Endothelial cell (in vitro differentiated cells): Measurements from ENCODE around the gene OR4K17. TPM values are rescaled to one million over a fixed set of nuclear protein-coding genes. Genes with fewer than 3 reads are reported as not detected.
A peak's percentile ranks its signal among the peaks of the same experiment; 100 is the strongest.
"Not testable (repeated sequence)": the region's sequence is repeated elsewhere in the genome, so short reads cannot be mapped to it uniquely, and the experiment has no call there.

Source experiments
- DNase-seq: peaks from one replicate; pipeline ENCODE4 v3.0.0; 2021; ENCODE audit warnings: low spot score
- H3K27ac Mint-ChIP-seq: one replicate; pipeline ENCODE4 v1.8.0; 2021; ENCODE audit warnings: mixed read lengths, inconsistent platforms; ENCODE audit not compliant: unreplicated experiment
- H3K27me3 Mint-ChIP-seq: one replicate; pipeline ENCODE4 v1.8.0; 2021; ENCODE audit warnings: mild to moderate bottlenecking, moderate library complexity, mixed read lengths, inconsistent platforms; ENCODE audit not compliant: unreplicated experiment
- H3K36me3 Mint-ChIP-seq: one replicate; pipeline ENCODE4 v1.8.0; 2021; ENCODE audit warnings: mild to moderate bottlenecking, low read depth, mixed read lengths, inconsistent platforms; ENCODE audit not compliant: unreplicated experiment
- H3K4me1 Mint-ChIP-seq: one replicate; pipeline ENCODE4 v1.8.0; 2021; ENCODE audit warnings: mild to moderate bottlenecking, mixed read lengths, inconsistent platforms; ENCODE audit not compliant: unreplicated experiment
- H3K4me3 Mint-ChIP-seq: one replicate; pipeline ENCODE4 v1.8.0; 2021; ENCODE audit warnings: mild to moderate bottlenecking, mixed read lengths, inconsistent platforms; ENCODE audit not compliant: unreplicated experiment
- H3K9me3 Mint-ChIP-seq: one replicate; pipeline ENCODE4 v1.8.0; 2021; ENCODE audit warnings: mixed read lengths, inconsistent platforms; ENCODE audit not compliant: unreplicated experiment
- total RNA-seq: library from RNA; stranded (reverse); fragmentation: NEBNext Ultra II Directional; extraction: Animal tissue kit (Norgen Biotek cat#: 25700); gene quantifications from one replicate; pipeline ENCODE4 v1.2.1, GENCODE V29; 2021; ENCODE audit not compliant: unreplicated experiment
- TF ChIP-seq, protein P1 (sequence below): fragments of 200-600 bp; sonication (generic); IDR thresholded peaks from one replicate; pipeline ENCODE4 v1.5.0; 2021; ENCODE audit warnings: antibody characterized with exemption; ENCODE audit not compliant: unreplicated experiment

The OR4K17 gene
- total RNA-seq, 1 donor from 2014 or later = not detected

DNA sequence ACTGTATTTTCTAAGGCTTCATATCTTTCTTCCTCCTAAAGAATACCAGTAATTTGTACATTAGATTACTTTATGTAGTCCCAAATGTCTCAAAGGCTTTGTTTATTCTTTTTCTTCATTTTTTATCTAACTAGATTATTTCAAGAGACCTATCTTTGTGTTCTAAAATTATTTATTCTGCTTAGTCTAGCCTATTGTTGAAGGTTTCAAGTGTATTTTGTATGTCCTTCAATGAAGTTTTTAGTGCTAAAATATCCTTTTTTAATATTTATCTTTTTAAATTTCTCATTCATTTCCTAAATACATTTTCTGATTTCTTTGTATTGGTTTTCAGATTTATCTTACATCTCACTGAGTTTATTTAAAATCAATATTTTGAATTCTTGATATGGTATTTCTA, 53.9 kb downstream of the OR4K17 start:
- H3K4me3 Mint-ChIP-seq = peak overlapping the region; percentile 28
- no peak for DNase-seq
- H3K9me3 Mint-ChIP-seq = peaks cover 38% of the 10 kb centered on the region
- H3K27ac Mint-ChIP-seq = no peak overlapping the region
- no peaks in the 10 kb centered on the region for H3K4me1 Mint-ChIP-seq
- peaks cover 2% of the 10 kb centered on the region for H3K27me3 Mint-ChIP-seq
- H3K36me3 Mint-ChIP-seq = no peaks in the 10 kb centered on the region
- TF ChIP-seq, protein P1, sequence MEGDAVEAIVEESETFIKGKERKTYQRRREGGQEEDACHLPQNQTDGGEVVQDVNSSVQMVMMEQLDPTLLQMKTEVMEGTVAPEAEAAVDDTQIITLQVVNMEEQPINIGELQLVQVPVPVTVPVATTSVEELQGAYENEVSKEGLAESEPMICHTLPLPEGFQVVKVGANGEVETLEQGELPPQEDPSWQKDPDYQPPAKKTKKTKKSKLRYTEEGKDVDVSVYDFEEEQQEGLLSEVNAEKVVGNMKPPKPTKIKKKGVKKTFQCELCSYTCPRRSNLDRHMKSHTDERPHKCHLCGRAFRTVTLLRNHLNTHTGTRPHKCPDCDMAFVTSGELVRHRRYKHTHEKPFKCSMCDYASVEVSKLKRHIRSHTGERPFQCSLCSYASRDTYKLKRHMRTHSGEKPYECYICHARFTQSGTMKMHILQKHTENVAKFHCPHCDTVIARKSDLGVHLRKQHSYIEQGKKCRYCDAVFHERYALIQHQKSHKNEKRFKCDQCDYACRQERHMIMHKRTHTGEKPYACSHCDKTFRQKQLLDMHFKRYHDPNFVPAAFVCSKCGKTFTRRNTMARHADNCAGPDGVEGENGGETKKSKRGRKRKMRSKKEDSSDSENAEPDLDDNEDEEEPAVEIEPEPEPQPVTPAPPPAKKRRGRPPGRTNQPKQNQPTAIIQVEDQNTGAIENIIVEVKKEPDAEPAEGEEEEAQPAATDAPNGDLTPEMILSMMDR = no peak

DNA sequence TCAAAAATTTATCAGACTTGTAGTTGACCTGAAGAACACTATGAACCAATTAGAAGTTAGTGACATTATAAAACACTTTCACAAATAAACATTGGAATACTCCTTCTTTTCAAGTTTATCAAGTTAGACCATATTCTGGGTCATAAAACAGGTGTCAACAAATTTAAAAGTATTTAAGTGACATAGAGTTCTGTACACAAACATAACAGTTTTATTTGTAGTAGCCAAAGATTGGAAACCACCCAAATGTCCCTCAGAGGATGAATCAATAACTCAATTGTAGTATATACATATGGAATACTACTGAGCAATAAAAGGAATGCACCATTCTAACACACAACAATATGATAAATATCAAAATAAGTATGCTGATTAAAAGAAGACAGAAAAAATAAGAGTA, 56.6 kb downstream of the OR4K17 start:
- Mint-ChIP-seq H3K9me3 (peaks cover 35% of the 10 kb centered on the region), H3K4me1 (no peaks in the 10 kb centered on the region), H3K4me3 (no peak overlapping the region), H3K36me3 (no peaks in the 10 kb centered on the region), H3K27me3 (peaks cover 2% of the 10 kb centered on the region), H3K27ac (no peak overlapping the region)
- DNase-seq = no peak
- TF ChIP-seq, protein P1 = no peak

DNA sequence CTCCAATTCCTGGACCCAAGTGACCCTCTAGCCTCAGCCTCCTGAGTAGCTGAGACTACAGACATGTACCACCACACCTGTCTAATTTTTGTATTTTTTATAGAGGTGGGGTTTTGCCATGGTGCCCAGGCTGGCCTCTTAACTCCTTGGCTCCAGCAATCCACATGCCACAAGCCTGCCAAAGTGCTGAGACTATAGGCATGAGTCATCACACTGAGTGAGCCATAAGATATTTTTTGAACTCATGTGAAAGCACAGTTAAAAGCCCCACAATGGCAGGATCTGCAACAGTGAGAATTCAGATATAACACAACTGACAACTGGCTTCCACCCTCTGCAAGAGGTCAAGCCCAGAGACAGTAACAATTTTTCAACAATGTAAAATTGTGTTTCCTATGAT, 59.3 kb downstream of the OR4K17 start:
- H3K27ac Mint-ChIP-seq, H3K36me3 Mint-ChIP-seq, H3K4me3 Mint-ChIP-seq, DNase-seq, H3K27me3 Mint-ChIP-seq, H3K4me1 Mint-ChIP-seq: not testable (repeated sequence)
- peaks cover 19% of the 10 kb centered on the region for H3K9me3 Mint-ChIP-seq

Other genes starting within 250 kb of the OR4K17 start
- not detected for gene OR4K2, start 235.6 kb upstream of the OR4K17 start, total RNA-seq
- gene OR4K5, start 190.1 kb upstream of the OR4K17 start, total RNA-seq = not detected
- not detected for gene OR4K1, start 179.8 kb upstream of the OR4K17 start, total RNA-seq
- gene OR4K15, start 135.1 kb upstream of the OR4K17 start, total RNA-seq = not detected
- not detected for gene OR4Q2, start 108.6 kb upstream of the OR4K17 start, total RNA-seq
- not detected for gene OR4K14, start 91.4 kb upstream of the OR4K17 start, total RNA-seq
- not detected for gene OR4K13, start 74.7 kb upstream of the OR4K17 start, total RNA-seq
- gene OR4L1, start 50.7 kb upstream of the OR4K17 start, total RNA-seq = not detected
- gene OR4N5, start 28.1 kb downstream of the OR4K17 start, total RNA-seq = not detected
- not detected for gene OR11G2, start 80.2 kb downstream of the OR4K17 start, total RNA-seq
- gene OR11H6, start 113.0 kb downstream of the OR4K17 start, total RNA-seq = not detected
- gene OR11H7, start 118.2 kb downstream of the OR4K17 start, total RNA-seq = not detected
- not detected for gene OR11H4, start 128.5 kb downstream of the OR4K17 start, total RNA-seq
- 14.3 TPM for gene TTC5, start 195.2 kb downstream of the OR4K17 start, total RNA-seq
- gene CCNB1IP1, start 222.5 kb downstream of the OR4K17 start, total RNA-seq = 91.1 TPM
- gene PARP2, start 232.9 kb downstream of the OR4K17 start, total RNA-seq = 24.4 TPM